Suprapubic skin (tissue), 4 donors: Measurements from ENCODE around the gene KRT71.

Experiments
- POLR2A ChIP-seq, 2 donors: fragments of 450-650 bp; IDR thresholded peaks; one replicate each; pipeline ENCODE4 v1.6.1; 2017; ENCODE audit warnings: antibody characterized with exemption in 2 of 2, mild to moderate bottlenecking in 2 of 2, moderate library complexity in 2 of 2
- POLR2AphosphoS5 ChIP-seq, 3 donors: sonication (generic); formaldehyde crosslinking; IDR thresholded peaks; one replicate each; pipeline ENCODE4 v1.6.1; 2017; ENCODE audit warnings: antibody characterized with exemption in 3 of 3
- TF ChIP-seq, protein P1 (sequence below), 2 donors: fragments of 200-600 bp in 1 of 2; fragments of 450-650 bp in 1 of 2; sonication (generic) in 1 of 2; IDR thresholded peaks; one replicate each; pipeline ENCODE4 v1.5.1; 2016 to 2019; ENCODE audit warnings: antibody characterized with exemption in 2 of 2, mild to moderate bottlenecking in 1 of 2, moderate library complexity in 1 of 2

DNA sequence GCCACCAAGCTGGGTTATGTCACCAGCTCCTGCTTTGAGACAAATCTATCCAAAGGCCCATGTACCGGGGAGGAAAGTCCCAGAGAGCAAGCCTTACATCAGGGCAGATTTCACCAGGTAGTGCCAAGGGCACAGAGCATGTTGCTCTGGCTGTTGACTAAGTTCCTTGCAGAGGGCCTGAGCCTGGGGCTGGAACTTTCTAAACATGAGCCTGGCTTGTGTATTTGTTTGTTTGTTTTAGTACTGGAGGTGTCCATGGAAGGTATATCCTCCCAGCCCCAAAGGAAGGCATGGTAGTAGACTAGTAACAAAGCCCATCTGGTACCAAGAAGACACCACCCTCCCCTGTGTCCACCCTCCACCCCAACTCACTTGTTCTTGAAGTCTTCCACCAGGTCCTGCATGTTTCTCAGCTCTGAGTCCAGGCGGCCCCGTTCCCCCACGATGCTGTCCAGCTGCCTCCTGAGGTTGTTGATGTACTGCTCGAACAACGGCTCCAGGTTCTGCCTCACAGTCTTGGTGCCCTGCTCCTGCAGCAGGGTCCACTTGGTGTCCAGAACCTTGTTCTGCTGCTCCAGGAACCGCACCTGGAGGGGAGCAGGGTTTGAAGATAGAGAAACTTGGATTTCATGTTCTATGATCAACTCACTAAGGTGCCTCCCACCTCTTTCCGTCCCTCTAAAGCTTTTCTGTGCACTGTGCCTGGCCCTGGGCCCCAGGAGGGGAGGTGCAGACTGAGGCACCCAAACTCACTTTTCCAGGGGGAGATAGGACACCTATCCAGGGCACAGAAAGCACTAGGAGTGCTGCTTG lies 34.2 kb downstream of the KRT71 start:
- TF ChIP-seq POLR2A (IDR thresholded peaks at IDR 0.05), result no peak
- TF ChIP-seq, protein P1, sequence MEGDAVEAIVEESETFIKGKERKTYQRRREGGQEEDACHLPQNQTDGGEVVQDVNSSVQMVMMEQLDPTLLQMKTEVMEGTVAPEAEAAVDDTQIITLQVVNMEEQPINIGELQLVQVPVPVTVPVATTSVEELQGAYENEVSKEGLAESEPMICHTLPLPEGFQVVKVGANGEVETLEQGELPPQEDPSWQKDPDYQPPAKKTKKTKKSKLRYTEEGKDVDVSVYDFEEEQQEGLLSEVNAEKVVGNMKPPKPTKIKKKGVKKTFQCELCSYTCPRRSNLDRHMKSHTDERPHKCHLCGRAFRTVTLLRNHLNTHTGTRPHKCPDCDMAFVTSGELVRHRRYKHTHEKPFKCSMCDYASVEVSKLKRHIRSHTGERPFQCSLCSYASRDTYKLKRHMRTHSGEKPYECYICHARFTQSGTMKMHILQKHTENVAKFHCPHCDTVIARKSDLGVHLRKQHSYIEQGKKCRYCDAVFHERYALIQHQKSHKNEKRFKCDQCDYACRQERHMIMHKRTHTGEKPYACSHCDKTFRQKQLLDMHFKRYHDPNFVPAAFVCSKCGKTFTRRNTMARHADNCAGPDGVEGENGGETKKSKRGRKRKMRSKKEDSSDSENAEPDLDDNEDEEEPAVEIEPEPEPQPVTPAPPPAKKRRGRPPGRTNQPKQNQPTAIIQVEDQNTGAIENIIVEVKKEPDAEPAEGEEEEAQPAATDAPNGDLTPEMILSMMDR (IDR thresholded peaks at IDR 0.05), result no peak
- no peak for TF ChIP-seq POLR2AphosphoS5 (IDR thresholded peaks at IDR 0.05)
